GM23338 (cell line): Measurements from ENCODE around the gene CYP4B1. TPM values are rescaled to one million over a fixed set of nuclear protein-coding genes. Genes with fewer than 3 reads are reported as not detected.

ENCODE experiments used
- ATAC-seq: fragments of 200-7000 bp; cut with Tn5 transposase; 3 replicates; pipeline ENCODE4 v1.9.1; 2020
- DNase-seq: peaks from one replicate; pipeline ENCODE4 v3.0.0-alpha.2; 2015; ENCODE audit warnings: low spot score
- H2AFZ ChIP-seq: fragments of 200-600 bp; sonication (generic); 2 replicates; pipeline ENCODE4 v1.8.0; 2016; ENCODE audit warnings: antibody characterized with exemption, mild to moderate bottlenecking, moderate library complexity
- H3F3A ChIP-seq: fragments of 200-600 bp; sonication (generic); replicated peaks from 2 replicates; pipeline ENCODE4 v1.8.0; 2017; ENCODE audit warnings: antibody characterized with exemption, mixed run types, low read depth
- H3K27ac ChIP-seq: fragments of 200-600 bp; sonication (generic); 2 replicates; pipeline ENCODE4 v1.6.1; 2016; ENCODE audit warnings: low read depth
- H3K27me3 ChIP-seq: fragments of 200-600 bp; sonication (generic); 2 replicates; pipeline ENCODE4 v1.8.0; 2016; ENCODE audit warnings: mild to moderate bottlenecking, mixed run types, moderate library complexity; ENCODE audit not compliant: insufficient read depth
- H3K36me3 ChIP-seq: fragments of 200-600 bp; sonication (generic); 2 replicates; pipeline ENCODE4 v1.8.0; 2016; ENCODE audit warnings: mild to moderate bottlenecking; ENCODE audit not compliant: insufficient read depth
- H3K4me1 ChIP-seq: fragments of 200-600 bp; sonication (generic); 2 replicates; pipeline ENCODE4 v1.8.0; 2016; ENCODE audit warnings: mild to moderate bottlenecking, moderate library complexity; ENCODE audit not compliant: insufficient read depth
- H3K4me2 ChIP-seq: fragments of 200-600 bp; sonication (generic); 2 replicates; pipeline ENCODE4 v1.7.1; 2017; ENCODE audit warnings: mixed run types
- H3K4me3 ChIP-seq: fragments of 200-600 bp; sonication (generic); 2 replicates; pipeline ENCODE4 v1.6.1; 2016; ENCODE audit warnings: mixed run types
- H3K79me2 ChIP-seq: fragments of 200-600 bp; sonication (generic); replicated peaks from 2 replicates; pipeline ENCODE4 v1.8.0; 2017; ENCODE audit warnings: mild to moderate bottlenecking; ENCODE audit not compliant: insufficient read depth
- H3K9me2 ChIP-seq: fragments of 200-600 bp; sonication (generic); 2 replicates; pipeline ENCODE4 v1.8.0; 2017; ENCODE audit not compliant: insufficient read depth
- H4K20me1 ChIP-seq: fragments of 200-600 bp; sonication (generic); replicated peaks from 2 replicates; pipeline ENCODE4 v1.8.0; 2017; ENCODE audit warnings: mild to moderate bottlenecking; ENCODE audit not compliant: insufficient read depth
- H3K27ac Mint-ChIP-seq: 2 replicates; pipeline ENCODE4 v1.8.0; 2020; ENCODE audit warnings: inconsistent platforms, mild to moderate bottlenecking, moderate library complexity, mixed read lengths
- H3K27me3 Mint-ChIP-seq: 3 replicates; pipeline ENCODE4 v1.8.0; 2022; ENCODE audit warnings: low read depth, mild to moderate bottlenecking, moderate library complexity, mixed read lengths, inconsistent platforms; ENCODE audit not compliant: insufficient read depth, poor library complexity
- H3K36me3 Mint-ChIP-seq: 3 replicates; pipeline ENCODE4 v1.8.0; 2021; ENCODE audit warnings: low read depth, mild to moderate bottlenecking, inconsistent platforms, moderate library complexity, mixed read lengths
- H3K4me1 Mint-ChIP-seq: 3 replicates; pipeline ENCODE4 v1.8.0; 2020; ENCODE audit warnings: mild to moderate bottlenecking, inconsistent platforms, mixed read lengths
- H3K4me3 Mint-ChIP-seq: 3 replicates; pipeline ENCODE4 v1.8.0; 2021; ENCODE audit warnings: moderate library complexity, mild to moderate bottlenecking, inconsistent platforms, mixed read lengths
- H3K9me3 Mint-ChIP-seq: 3 replicates; pipeline ENCODE4 v1.8.0; 2020; ENCODE audit warnings: moderate library complexity, mild to moderate bottlenecking, inconsistent platforms, mixed read lengths
- CREB1 ChIP-seq: fragments of 250-450 bp; sonication (Bioruptor Pico); IDR thresholded peaks from 2 replicates; pipeline ENCODE4 v1.5.0; 2020; ENCODE audit warnings: low read depth, mild to moderate bottlenecking, moderate library complexity
- EZH2 ChIP-seq: fragments of 200-600 bp; sonication (generic); IDR thresholded peaks from one replicate; pipeline ENCODE4 v1.8.0; 2017; ENCODE audit warnings: antibody characterized with exemption, mild to moderate bottlenecking, low read depth; ENCODE audit not compliant: unreplicated experiment
- EZH2phosphoT487 ChIP-seq: fragments of 200-600 bp; sonication (generic); IDR thresholded peaks from one replicate; pipeline ENCODE4 v1.8.1; 2018; ENCODE audit warnings: antibody characterized with exemption; ENCODE audit not compliant: unreplicated experiment
- NANOG ChIP-seq: IDR thresholded peaks from 2 replicates; pipeline ENCODE4 v1.6.1; 2016; ENCODE audit warnings: antibody characterized with exemption, borderline replicate concordance
- ZNF114 ChIP-seq: fragments of 250-450 bp; sonication (Bioruptor Pico); IDR thresholded peaks from 2 replicates; pipeline ENCODE4 v1.5.0; 2020; ENCODE audit warnings: mild to moderate bottlenecking, moderate library complexity
- polyA plus RNA-seq: library from polyadenylated mRNA; unstranded; fragments of >200 nt; fragmentation: Nextera tagmentation; extraction: Ambion mirVana; gene quantifications from 2 replicates; pipeline ENCODE4 v1.2.1, GENCODE V29; 2016
- total RNA-seq: library from RNA; depleted of rRNA; stranded (reverse); fragments of >200 nt; shearing (Covaris generic); gene quantifications from 2 replicates; pipeline ENCODE4 v1.2.3, GENCODE V29; 2014
- TF ChIP-seq, protein P1 (sequence below): IDR thresholded peaks from 2 replicates; pipeline ENCODE4 v1.6.1; 2016; ENCODE audit warnings: antibody characterized with exemption
- TF ChIP-seq, protein P2 (sequence below), 2 experiments: fragments of 200-600 bp in 1 of 2; sonication (generic) in 1 of 2; conservative IDR thresholded peaks; 2 replicates each; pipeline versions ENCODE4 v1.5.1 to v1.6.1; 2016 to 2017; ENCODE audit warnings: antibody characterized with exemption in 2 of 2, low read depth in 2 of 2, mild to moderate bottlenecking in 2 of 2, moderate library complexity in 1 of 2

CYP4B1 gene
- total and polyA plus RNA-seq, 2 experiments from 2014 or later = not detected

DNA sequence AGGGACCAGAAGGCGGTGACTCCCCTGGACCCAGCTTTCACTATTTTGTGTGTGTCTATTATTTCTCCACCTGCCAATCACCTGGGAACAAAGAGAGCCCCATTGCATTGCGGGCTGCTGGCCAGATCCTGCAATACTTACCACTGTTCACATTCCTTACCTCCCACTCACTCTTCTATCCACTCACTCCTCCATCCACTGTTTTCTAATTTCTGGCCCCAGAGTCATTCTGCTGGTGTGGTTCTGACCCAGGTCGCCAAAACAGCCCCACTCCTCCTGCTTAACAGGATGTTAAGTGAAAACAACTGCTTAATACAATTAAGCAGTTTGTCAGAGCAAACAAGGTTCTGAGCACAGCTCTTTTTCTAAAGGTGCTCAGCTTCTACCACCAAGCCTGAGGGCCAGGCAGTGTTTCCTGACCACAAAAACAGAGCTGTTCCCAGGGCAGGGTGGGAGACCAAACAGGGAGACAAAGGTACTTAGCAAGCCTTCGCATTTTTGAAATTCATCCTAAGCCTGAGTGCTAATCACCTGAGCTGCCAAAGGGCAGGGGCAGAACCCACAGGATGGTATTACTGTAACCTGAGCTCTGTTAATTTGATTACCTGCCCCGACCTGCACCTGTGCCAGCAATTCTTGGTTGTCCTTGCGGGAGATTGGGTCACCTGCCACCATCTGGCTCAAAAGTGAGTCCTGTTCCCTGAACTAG, 41.4 kb upstream of the CYP4B1 start:
- peaks cover 2% of the 10 kb centered on the region for H3K27me3 Mint-ChIP-seq
- H3K4me3 ChIP-seq = no peak overlapping the region
- H3K4me2 ChIP-seq = 0 out of 2 replicates have a peak overlapping the region, but pooled peaks have one; percentile 46
- H3F3A ChIP-seq = no peaks in the 10 kb centered on the region
- ATAC-seq (peak; percentile 88), DNase-seq (peak; percentile 67)
- H3K27me3 ChIP-seq = no peaks in the 10 kb centered on the region
- H3K27ac Mint-ChIP-seq = peak overlapping the region; percentile 20; the same call in 1 of the 2 replicates
- H3K36me3 ChIP-seq = no peaks in the 10 kb centered on the region
- peaks cover 4% of the 10 kb centered on the region; the same call in 1 of the 3 replicates for H3K9me3 Mint-ChIP-seq
- TF ChIP-seq, protein P1, sequence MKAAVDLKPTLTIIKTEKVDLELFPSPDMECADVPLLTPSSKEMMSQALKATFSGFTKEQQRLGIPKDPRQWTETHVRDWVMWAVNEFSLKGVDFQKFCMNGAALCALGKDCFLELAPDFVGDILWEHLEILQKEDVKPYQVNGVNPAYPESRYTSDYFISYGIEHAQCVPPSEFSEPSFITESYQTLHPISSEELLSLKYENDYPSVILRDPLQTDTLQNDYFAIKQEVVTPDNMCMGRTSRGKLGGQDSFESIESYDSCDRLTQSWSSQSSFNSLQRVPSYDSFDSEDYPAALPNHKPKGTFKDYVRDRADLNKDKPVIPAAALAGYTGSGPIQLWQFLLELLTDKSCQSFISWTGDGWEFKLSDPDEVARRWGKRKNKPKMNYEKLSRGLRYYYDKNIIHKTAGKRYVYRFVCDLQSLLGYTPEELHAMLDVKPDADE = 0 out of 2 replicates have a peak, but pooled peaks have one; percentile 22
- TF ChIP-seq NANOG (no peak), EZH2 (no peak)
- TF ChIP-seq, protein P2, sequence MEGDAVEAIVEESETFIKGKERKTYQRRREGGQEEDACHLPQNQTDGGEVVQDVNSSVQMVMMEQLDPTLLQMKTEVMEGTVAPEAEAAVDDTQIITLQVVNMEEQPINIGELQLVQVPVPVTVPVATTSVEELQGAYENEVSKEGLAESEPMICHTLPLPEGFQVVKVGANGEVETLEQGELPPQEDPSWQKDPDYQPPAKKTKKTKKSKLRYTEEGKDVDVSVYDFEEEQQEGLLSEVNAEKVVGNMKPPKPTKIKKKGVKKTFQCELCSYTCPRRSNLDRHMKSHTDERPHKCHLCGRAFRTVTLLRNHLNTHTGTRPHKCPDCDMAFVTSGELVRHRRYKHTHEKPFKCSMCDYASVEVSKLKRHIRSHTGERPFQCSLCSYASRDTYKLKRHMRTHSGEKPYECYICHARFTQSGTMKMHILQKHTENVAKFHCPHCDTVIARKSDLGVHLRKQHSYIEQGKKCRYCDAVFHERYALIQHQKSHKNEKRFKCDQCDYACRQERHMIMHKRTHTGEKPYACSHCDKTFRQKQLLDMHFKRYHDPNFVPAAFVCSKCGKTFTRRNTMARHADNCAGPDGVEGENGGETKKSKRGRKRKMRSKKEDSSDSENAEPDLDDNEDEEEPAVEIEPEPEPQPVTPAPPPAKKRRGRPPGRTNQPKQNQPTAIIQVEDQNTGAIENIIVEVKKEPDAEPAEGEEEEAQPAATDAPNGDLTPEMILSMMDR (conservative IDR thresholded peaks at IDR 0.05; ENCODE audit: low read depth in 2 of 2) = no peak
- peaks cover 23% of the 10 kb centered on the region for H3K4me1 Mint-ChIP-seq
- no peaks in the 10 kb centered on the region for H4K20me1 ChIP-seq
- H3K4me3 Mint-ChIP-seq = no peak overlapping the region; the same call in 2 of the 3 replicates
- H3K36me3 Mint-ChIP-seq = no peaks in the 10 kb centered on the region
- peaks cover 17% of the 10 kb centered on the region; the same call in 1 of the 2 replicates for H3K4me1 ChIP-seq
- H3K27ac ChIP-seq = peak overlapping the region; percentile 73
- H3K9me2 ChIP-seq = no peaks in the 10 kb centered on the region
- H3K79me2 ChIP-seq = no peaks in the 10 kb centered on the region
- H2AFZ ChIP-seq = peak overlapping the region; percentile 53; the same call in 1 of the 2 replicates

DNA sequence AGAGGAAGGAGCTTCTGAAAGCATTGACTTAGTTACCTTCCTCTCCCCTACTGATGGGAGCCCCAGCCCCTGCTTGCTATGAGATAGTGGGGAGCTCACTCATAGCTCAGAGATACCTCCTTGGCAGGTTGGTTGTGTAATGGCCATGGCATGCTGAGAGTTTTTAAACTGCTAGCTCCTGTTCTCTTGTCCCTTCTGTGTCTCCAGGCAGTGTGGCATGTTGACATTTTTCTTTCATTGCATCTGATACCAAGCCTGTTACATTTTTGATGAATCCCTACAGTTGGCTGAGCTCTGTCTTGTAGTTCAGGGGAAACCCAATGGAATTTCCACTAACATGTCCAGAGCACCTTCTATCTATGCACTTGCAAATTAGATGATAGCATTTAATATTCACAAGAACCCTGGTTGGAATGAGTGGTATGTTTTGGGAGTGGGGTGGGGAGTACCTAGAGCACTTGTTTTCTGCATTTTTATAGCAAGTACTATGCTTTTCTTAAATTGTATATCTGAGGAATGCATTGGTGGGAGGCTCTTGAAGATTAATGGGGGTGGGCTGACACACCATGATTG, 40.8 kb upstream of the CYP4B1 start:
- Mint-ChIP-seq H3K4me3 (no peak overlapping the region), H3K9me3 (peaks cover 9% of the 10 kb centered on the region; the same call in 1 of the 3 replicates), H3K27ac (0 out of 2 replicates have a peak overlapping the region, but pooled peaks have one; percentile 16), H3K27me3 (peaks cover 2% of the 10 kb centered on the region), H3K36me3 (no peaks in the 10 kb centered on the region), H3K4me1 (peaks cover 23% of the 10 kb centered on the region)
- TF ChIP-seq CREB1 (CRISPR knock-in tag) (no peak), ZNF114 (no peak), EZH2 (no peak), NANOG (no peak), EZH2phosphoT487 (no peak)
- peak overlapping the region; percentile 53; the same call in 1 of the 2 replicates for H2AFZ ChIP-seq
- peak overlapping the region; percentile 73 for H3K27ac ChIP-seq
- ATAC-seq = peak; percentile 46
- no peaks in the 10 kb centered on the region for H3K9me2 ChIP-seq
- no peaks in the 10 kb centered on the region for H3F3A ChIP-seq
- H3K4me2 ChIP-seq = 0 out of 2 replicates have a peak overlapping the region, but pooled peaks have one; percentile 46
- no peak for DNase-seq
- H3K4me1 ChIP-seq = peaks cover 17% of the 10 kb centered on the region; the same call in 1 of the 2 replicates
- H3K4me3 ChIP-seq = no peak overlapping the region
- H4K20me1 ChIP-seq = no peaks in the 10 kb centered on the region
- no peaks in the 10 kb centered on the region for H3K36me3 ChIP-seq
- H3K79me2 ChIP-seq = no peaks in the 10 kb centered on the region
- no peaks in the 10 kb centered on the region for H3K27me3 ChIP-seq
